HL-60 (cell line): ENCODE results near the gene TSPOAP1.

ENCODE experiments used
- POLR2AphosphoS5 ChIP-seq: IDR thresholded peaks from 2 replicates; pipeline ENCODE4 v1.6.1; 2012; ENCODE audit warnings: low read depth
- TF ChIP-seq, protein P1 (sequence below): IDR thresholded peaks from one replicate; pipeline ENCODE4 v1.5.1; 2011; ENCODE audit warnings: low read length, control low read depth, inconsistent platforms; ENCODE audit not compliant: insufficient read depth
- TF ChIP-seq, protein P2 (sequence below): IDR thresholded peaks from 2 replicates; pipeline ENCODE4 v1.6.1; 2012; ENCODE audit warnings: low read depth; ENCODE audit not compliant: insufficient replicate concordance

DNA sequence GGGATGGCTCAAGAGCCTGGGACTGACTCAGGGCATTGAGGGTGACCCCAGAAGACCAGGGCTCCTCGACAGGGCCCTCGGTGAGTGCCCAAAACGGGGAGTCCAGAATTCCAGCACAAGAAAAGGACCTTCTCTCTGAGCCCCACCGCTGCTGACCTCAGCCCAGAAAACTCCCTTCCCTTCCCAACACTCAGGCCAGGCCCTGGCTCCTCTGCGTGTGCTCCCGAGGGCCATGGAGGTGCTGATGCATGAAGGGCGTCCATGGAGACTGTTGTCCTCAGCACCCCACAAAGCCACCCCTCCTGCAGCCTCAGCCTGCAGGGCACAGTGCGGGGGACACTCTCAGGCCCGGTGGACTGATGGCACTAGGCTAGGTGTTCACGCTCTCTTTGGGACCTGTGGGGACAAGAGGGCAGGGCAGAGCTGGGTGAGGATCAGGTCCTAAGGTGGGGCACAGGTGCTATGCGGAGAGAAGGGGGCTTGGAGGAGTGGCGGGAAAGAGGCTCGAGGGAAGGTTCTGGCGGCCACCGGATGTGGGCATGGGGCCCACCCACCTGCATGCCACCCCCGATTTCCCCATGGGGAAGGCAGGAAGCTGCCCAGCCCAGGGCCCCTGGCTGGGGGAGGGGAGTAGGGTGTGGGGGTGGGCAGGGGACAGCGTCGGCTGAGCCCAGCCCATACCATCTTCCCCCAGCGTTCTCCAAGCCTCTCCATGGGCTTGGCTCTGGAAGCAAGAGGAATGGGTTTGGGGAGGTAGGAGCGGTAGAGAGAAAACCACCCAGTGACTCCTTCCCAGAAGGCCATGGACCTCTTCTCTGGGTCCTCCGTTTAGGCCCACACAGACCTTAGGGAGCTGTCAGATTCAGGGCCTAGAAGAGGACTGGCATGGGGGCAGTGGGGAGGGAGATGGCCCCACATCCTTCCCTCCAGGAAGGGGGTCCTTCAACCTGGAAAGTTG lies 4.5 kb upstream of the TSPOAP1 start:
- TF ChIP-seq, protein P1, sequence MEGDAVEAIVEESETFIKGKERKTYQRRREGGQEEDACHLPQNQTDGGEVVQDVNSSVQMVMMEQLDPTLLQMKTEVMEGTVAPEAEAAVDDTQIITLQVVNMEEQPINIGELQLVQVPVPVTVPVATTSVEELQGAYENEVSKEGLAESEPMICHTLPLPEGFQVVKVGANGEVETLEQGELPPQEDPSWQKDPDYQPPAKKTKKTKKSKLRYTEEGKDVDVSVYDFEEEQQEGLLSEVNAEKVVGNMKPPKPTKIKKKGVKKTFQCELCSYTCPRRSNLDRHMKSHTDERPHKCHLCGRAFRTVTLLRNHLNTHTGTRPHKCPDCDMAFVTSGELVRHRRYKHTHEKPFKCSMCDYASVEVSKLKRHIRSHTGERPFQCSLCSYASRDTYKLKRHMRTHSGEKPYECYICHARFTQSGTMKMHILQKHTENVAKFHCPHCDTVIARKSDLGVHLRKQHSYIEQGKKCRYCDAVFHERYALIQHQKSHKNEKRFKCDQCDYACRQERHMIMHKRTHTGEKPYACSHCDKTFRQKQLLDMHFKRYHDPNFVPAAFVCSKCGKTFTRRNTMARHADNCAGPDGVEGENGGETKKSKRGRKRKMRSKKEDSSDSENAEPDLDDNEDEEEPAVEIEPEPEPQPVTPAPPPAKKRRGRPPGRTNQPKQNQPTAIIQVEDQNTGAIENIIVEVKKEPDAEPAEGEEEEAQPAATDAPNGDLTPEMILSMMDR: no peak
- TF ChIP-seq, protein P2, sequence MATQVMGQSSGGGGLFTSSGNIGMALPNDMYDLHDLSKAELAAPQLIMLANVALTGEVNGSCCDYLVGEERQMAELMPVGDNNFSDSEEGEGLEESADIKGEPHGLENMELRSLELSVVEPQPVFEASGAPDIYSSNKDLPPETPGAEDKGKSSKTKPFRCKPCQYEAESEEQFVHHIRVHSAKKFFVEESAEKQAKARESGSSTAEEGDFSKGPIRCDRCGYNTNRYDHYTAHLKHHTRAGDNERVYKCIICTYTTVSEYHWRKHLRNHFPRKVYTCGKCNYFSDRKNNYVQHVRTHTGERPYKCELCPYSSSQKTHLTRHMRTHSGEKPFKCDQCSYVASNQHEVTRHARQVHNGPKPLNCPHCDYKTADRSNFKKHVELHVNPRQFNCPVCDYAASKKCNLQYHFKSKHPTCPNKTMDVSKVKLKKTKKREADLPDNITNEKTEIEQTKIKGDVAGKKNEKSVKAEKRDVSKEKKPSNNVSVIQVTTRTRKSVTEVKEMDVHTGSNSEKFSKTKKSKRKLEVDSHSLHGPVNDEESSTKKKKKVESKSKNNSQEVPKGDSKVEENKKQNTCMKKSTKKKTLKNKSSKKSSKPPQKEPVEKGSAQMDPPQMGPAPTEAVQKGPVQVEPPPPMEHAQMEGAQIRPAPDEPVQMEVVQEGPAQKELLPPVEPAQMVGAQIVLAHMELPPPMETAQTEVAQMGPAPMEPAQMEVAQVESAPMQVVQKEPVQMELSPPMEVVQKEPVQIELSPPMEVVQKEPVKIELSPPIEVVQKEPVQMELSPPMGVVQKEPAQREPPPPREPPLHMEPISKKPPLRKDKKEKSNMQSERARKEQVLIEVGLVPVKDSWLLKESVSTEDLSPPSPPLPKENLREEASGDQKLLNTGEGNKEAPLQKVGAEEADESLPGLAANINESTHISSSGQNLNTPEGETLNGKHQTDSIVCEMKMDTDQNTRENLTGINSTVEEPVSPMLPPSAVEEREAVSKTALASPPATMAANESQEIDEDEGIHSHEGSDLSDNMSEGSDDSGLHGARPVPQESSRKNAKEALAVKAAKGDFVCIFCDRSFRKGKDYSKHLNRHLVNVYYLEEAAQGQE: no peak
- peak; percentile 89 for TF ChIP-seq POLR2AphosphoS5
